DMS 273 treated with DMSO at 0.1 percent for 48 hours (cell line): Measurements from ENCODE around the gene C13orf46.

ENCODE experiments used
- DNase-seq: peaks from one replicate; lab custom pipeline; 2025; lab: John Stamatoyannopoulos, UW

Gene C13orf46

GRCh38 chr13:113970810-113971470 lies 2.9 kb downstream of the C13orf46 start:
- DNase-seq, result no peak

DNA sequence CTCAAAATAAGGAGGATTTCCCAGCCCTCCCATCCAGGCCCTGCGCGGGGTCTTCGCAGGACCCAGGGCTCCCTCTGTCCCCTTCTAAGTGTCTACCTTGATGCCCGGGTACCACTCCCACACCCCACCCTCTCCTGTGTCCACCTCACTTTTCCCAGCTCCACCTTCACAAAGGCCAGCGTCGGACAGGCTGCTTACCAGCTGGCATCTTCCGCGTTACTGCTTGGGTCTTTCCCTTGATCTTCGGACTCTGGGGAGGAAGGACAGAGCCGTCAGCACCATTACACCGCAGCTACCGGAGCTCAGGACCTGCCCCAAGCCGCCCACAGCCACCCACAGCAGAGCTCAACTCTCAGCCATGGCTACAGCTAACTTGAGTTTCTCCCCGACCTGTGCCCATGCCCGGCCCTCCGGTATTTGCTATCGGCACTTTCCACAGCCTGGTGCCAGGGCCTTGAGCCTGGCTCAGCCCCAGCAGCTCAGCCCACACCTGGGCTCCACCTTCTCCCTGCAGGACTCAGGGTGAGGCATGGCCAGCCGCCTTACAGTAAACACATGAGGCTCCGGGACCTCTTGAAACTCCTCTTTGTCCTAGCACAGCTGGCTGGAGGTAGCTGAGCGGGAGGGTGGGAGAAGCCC lies 3.8 kb downstream of the C13orf46 start:
- DNase-seq, result no peak

DNA sequence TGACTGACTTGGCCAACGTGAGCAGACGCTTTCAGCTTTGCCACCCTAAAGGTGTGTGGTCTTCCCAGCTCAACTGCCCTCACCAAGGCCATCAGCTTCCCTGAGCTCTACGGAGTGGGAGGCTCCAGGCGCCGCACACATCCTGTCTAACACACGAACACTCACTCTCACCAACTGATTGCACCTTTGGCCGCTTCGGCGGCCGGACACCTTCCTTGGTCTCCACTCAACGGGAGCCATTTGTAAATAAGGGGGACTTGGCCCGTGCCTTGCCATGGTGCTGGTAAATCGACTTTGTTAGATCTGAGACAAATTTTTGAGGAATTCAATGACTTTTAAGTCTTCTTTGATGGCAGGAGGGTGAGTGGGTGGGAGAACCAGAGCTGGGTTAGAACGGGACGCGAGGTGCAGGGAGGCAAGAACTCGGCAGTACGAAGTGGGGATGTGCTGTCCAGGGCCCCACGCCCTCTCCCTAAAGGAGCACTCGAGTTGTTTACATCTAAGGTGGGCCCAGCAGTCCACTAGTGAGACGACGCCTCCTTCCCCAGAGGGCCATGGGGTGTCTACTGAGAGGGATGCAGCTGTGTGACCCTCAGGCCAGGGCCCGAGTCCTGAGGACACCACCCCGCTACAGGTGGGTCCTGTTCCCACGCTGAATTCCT lies 4.4 kb downstream of the C13orf46 start:
- no peak for DNase-seq

- DNase-seq, result no peak
These were observed 5.2 kb downstream of the C13orf46 start for GRCh38 chr13:113968463-113969310.

GRCh38 chr13:113967729-113968462 lies 6.0 kb downstream of the C13orf46 start:
- no peak for DNase-seq

- no peak for DNase-seq
These were observed 6.6 kb downstream of the C13orf46 start for GRCh38 chr13:113967206-113967720.

GRCh38 chr13:113965968-113966884 lies 7.7 kb downstream of the C13orf46 start:
- no peak for DNase-seq

- DNase-seq, result no peak
These were observed 8.4 kb downstream of the C13orf46 start for GRCh38 chr13:113965383-113965874.

DNA sequence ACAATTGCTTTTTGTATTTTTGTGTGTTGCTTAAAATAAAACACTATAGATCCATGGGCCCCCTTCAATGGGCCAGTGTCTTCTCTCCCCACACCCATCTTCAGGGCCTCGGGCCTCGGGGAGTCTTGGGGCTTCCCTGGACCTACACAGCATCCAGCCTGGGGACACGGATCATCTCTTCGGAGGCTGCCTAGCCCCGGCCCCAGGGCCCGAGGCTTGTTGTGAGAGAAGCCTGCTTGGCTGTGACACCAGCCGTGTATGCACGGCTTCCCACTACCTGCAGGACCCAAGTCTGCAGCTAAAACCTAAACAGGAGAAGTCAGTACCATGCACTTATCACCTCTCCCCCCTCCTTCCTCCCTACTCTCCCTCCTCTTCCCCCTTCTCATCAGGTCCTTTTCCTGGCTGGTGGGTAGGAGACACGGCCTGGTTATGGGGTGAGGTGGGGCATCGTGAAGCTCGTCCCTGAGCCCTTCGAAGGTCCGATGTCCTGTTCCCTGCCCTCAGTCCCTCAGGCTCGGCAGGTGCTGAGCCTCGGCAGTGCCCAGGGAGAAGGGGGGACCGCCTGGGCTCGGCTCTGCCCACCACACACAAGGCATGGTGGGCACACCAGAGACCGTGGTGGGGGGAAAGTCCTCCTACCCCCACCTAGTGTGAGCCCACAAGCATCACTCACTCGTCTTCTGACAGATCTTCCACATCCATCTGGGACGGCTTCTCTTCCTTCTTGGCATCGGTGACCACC lies 9.5 kb downstream of the C13orf46 start:
- DNase-seq, result no peak

DNA sequence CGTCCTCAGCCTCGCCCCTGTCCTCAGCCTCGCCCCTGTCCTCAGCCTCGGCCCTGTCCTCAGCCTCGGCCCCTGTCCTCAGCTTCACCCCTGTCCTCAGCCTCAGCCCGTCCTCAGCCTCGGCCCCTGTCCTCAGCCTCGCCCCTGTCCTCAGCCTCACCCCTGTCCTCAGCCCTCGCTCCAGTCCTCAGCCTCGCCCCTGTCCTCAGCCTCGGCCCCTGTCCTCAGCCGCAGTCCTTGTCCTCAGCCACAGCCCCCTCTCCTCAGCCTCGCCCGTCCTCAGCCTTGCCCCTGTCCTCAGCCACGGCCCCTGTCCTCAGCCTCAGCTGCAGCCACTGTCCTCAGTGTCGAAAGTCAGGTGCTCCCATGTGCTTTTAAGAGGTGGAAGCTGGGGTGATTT lies 10.5 kb downstream of the C13orf46 start:
- no peak for DNase-seq

- no peak for DNase-seq
These were observed 10.9 kb downstream of the C13orf46 start for GRCh38 chr13:113962975-113963374.

GRCh38 chr13:113962386-113962785 lies 11.5 kb downstream of the C13orf46 start:
- no peak for DNase-seq

DNA sequence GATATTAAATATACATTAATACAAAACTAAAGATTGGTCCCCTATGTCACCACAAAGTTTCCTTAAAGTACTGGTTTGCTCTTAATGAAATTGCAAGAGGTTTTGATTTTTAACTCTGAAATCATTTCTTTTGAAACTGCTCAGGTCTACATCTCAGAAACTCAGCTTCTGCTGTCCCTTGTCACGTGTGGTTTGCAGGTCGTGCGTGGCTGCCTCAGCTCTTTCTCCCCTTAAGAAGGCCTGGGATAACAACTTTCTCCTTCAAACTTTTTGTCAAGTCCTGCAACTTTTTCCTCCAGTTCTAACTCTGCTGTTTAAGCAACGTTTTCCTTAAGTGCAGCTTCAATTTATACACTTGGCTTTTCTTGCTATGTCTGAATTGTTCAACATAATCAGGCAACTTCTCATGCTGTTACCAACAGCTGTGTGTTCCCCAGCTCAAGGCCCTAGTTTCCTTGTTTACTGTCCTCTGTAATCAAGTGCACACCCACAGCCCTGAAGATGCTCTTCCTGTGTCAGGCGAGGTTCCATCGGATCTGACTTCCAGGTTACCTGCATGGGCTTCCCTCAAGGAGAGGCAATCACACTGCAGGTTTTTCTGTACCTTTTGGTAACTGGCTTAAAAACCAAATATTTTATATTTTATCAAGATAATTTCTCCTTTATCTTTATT lies 13.5 kb downstream of the C13orf46 start:
- DNase-seq, result no peak

GRCh38 chr13:113959198-113959597 lies 14.7 kb downstream of the C13orf46 start:
- no peak for DNase-seq

DNA sequence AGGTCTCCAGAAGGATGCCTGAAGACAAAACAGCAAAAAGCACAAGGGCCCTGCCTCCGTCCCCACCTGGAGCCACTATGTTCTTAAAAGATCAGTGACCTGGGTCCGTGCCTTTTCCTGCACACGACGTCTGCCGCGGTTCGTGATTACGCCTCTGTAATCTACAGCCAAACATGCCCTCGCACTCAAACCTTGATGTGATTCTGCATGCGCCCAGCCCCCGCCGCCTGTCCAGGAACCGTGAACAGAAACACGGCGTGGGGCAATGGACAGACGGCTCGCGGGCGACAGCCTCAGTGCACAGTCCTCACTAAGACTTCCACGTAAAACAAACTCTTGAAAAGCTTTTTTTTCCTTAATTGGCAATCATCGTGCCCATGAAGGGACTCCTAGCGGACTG lies 15.5 kb downstream of the C13orf46 start:
- DNase-seq, result no peak

GRCh38 chr13:113956571-113956970 lies 17.3 kb downstream of the C13orf46 start:
- DNase-seq, result no peak

DNA sequence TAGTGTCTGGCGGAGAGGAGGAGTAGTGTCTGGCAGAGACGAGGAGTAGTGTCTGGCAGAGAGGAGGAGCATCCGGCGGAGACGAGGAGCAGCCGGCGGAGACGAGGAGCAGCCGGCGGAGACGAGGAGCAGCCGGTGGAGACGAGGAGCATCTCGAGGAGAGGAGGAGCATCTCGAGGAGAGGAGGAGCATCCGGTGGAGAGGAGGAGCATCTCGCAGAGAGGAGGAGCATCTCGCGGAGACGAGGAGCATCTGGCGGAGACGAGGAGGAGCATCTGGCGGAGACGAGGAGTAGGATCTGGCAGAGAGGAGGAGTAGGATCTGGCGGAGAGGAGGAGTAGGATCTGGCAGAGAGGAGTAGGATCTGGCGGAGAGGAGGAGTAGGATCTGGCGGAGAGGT lies 18.2 kb downstream of the C13orf46 start:
- no peak for DNase-seq

DNA sequence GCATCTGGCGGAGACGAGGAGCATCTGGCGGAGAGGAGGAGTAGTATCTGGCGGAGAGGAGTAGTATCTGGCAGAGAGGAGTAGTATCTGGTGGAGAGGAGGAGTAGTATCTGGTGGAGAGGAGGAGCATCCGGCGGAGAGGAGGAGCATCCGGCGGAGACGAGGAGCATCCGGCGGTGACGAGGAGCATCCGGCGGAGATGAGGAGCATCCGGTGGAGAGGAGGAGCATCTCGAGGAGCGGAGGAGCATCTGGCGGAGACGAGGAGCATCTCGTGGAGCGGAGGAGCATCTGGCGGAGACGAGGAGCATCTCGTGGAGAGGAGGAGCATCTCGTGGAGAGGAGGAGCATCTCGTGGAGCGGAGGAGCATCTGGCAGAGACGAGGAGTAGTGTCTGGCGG lies 18.6 kb downstream of the C13orf46 start:
- no peak for DNase-seq
